Esophagus squamous epithelium (tissue), 5 donors: ENCODE measurements around the gene CSDE1. TPM values are rescaled to one million over a fixed set of nuclear protein-coding genes. Genes with fewer than 3 reads are reported as not detected.
"Not testable (repeated sequence)": the region's sequence is repeated elsewhere in the genome, so short reads cannot be mapped to it uniquely, and the experiment has no call there.

ENCODE experiments used
- DNase-seq: peaks from one replicate; lab custom pipeline; 2025; lab: John Stamatoyannopoulos, UW
- H3K27ac ChIP-seq, 4 donors: fragments of 200-600 bp; sonication (generic); one replicate each; pipeline ENCODE4 v1.5.1; 2016 to 2019; ENCODE audit warnings: mild to moderate bottlenecking in 1 of 4
- H3K27me3 ChIP-seq, 4 donors: fragments of 200-600 bp; sonication (generic); 1 replicate in 3 of 4; 2 replicates in 1 of 4; pipeline versions ENCODE4 v1.5.1 to v1.6.0; 2017 to 2021; ENCODE audit warnings: antibody characterized with exemption in 1 of 4
- H3K36me3 ChIP-seq, 3 donors: fragments of 200-600 bp; sonication (generic); one replicate each; pipeline ENCODE4 v1.5.1; 2016 to 2019
- H3K4me1 ChIP-seq, 3 donors: fragments of 200-600 bp; sonication (generic); one replicate each; pipeline ENCODE4 v1.5.1; 2017 to 2019
- H3K4me3 ChIP-seq, 4 donors: fragments of 200-600 bp; sonication (generic); 1 replicate in 3 of 4; 2 replicates in 1 of 4; pipeline ENCODE4 v1.5.1; 2016 to 2019; ENCODE audit warnings: mild to moderate bottlenecking in 2 of 4, moderate library complexity in 1 of 4
- H3K9me3 ChIP-seq, 3 donors: fragments of 200-600 bp; sonication (generic); one replicate each; pipeline ENCODE4 v1.5.1; 2016 to 2019
- POLR2A ChIP-seq, 4 donors: fragments of 450-650 bp; IDR thresholded peaks; one replicate each; pipeline ENCODE4 v1.6.1; 2017; ENCODE audit warnings: antibody characterized with exemption in 4 of 4, mild to moderate bottlenecking in 4 of 4, moderate library complexity in 3 of 4
- WGBS, 2 donors: methylation state at CpG; one replicate each; pipeline ENCODE4 v1.1.5; 2018; 5-methylcytosine and 5-hydroxymethylcytosine counted together
- intact Hi-C: fragments of 100-400 bp; cut with DNase I; formaldehyde crosslinking; loops from one replicate; pipeline ENCODE4 v1.15.0; 2022
- total RNA-seq, 4 donors: library from RNA; depleted of rRNA; stranded (reverse); fragments of >200 nt; gene quantifications; one replicate each; pipeline ENCODE4 v1.1.0, GENCODE V29; 2016
- TF ChIP-seq, protein P1 (sequence below), 6 experiments: fragments of 450-650 bp in 4 of 6; fragments of 200-600 bp in 2 of 6; sonication (generic) in 2 of 6; IDR thresholded peaks; one replicate each; pipeline ENCODE4 v1.5.1; 2016 to 2019; ENCODE audit warnings: antibody characterized with exemption in 6 of 6, mild to moderate bottlenecking in 4 of 6, moderate library complexity in 4 of 6
- donor health status: DM: yes; HTN: yes; CAD: no.

CSDE1 gene
- total RNA-seq, 4 donors from 2014 or later = 311 to 845 (median 638) TPM

DNA sequence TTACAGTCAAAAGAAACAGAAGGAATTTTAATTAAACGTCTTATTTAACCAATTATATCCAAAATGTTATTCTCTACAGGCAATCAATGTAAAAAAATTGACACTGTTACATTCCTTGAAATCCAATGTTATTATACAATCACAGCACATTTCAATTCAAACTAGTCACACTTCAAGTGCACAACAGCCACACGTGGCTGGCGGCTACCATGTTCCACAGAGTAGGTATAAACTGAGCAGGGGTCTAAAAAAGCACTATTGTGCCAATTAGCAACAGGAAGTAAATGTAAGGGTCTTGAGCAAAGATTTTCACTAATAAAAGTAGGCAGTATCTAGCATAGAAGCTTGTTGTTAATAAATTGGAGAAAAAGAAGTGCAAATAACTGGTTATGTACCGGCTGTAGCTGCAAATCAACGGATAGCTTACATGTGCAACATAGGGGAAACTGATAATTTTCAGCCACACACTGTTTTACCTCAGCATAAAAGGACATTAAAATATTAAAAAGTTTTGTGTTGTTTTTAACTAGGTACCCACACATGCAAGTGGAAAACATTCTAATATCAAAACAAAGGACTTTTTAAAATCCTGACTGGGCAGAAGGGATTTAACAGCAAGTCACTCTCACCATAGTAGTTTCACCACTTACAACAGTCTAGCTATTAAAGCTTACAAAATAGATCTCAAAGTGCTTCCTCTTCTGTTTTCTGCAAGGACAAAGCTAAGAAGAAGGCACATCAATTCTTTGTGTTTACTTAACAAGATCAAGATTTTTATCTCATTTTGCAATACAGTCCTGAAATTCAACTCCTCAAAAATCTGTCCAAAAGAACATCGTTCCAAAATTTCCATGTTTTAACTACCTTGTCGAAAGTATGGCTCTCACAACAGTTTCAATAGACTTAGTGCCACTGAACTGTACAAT lies 2.5 kb downstream of the CSDE1 start:
- peaks cover 19 to 74% (median 53%) of the 10 kb centered on the region in 3 donors for H3K4me1 ChIP-seq
- TF ChIP-seq, protein P1, sequence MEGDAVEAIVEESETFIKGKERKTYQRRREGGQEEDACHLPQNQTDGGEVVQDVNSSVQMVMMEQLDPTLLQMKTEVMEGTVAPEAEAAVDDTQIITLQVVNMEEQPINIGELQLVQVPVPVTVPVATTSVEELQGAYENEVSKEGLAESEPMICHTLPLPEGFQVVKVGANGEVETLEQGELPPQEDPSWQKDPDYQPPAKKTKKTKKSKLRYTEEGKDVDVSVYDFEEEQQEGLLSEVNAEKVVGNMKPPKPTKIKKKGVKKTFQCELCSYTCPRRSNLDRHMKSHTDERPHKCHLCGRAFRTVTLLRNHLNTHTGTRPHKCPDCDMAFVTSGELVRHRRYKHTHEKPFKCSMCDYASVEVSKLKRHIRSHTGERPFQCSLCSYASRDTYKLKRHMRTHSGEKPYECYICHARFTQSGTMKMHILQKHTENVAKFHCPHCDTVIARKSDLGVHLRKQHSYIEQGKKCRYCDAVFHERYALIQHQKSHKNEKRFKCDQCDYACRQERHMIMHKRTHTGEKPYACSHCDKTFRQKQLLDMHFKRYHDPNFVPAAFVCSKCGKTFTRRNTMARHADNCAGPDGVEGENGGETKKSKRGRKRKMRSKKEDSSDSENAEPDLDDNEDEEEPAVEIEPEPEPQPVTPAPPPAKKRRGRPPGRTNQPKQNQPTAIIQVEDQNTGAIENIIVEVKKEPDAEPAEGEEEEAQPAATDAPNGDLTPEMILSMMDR (IDR thresholded peaks at IDR 0.05) = no peak
- intact Hi-C loops = no loop called here
- peaks cover 0 to 6% (median 0%) of the 10 kb centered on the region in 3 donors for H3K36me3 ChIP-seq
- no peaks in the 10 kb centered on the region for H3K9me3 ChIP-seq
- peak overlapping the region in 3 of 4 donors; percentile 98 to 99 (median 99) for H3K27ac ChIP-seq
- peak overlapping the region in 3 of 4 donors; percentile 91 to 97 (median 93) for H3K4me3 ChIP-seq
- WGBS, 2 donors = 38 to 39% methylated on average over 7 of the region's 7 CpGs
- H3K27me3 ChIP-seq = no peaks in the 10 kb centered on the region
- DNase-seq = no peak

DNA sequence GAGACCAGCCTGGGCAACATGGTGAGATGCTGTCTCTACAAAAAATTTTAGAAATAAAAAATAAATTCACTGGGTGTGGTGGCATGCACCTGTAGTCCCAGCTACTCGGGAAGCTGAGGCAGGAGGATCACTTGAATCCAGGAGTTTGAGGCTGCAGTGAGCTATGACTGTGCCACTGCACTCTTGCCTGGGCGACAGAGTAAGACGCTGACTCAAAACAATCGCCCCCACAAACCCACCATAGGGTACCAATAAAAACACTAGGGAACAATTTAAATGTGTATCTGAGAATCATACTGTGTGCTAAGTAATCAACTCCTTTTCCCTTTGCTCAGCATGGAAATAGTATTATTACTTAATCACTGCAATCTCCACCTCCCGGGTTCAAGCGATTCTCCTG lies 4.1 kb downstream of the CSDE1 start:
- H3K27me3 ChIP-seq, H3K27ac ChIP-seq, intact Hi-C loops, H3K9me3 ChIP-seq, DNase-seq, H3K4me3 ChIP-seq: not testable (repeated sequence)
- H3K36me3 ChIP-seq = peaks cover 0 to 21% (median 4%) of the 10 kb centered on the region in 3 donors
- peaks cover 19 to 89% (median 53%) of the 10 kb centered on the region in 3 donors for H3K4me1 ChIP-seq
- 73 to 83% methylated on average over 5 to 6 of the region's 6 CpGs for WGBS, 2 donors

- intact Hi-C loops = no loop called here
- WGBS, 2 donors = 53 to 66% methylated on average over 4 of the region's 4 CpGs
- peaks cover 13 to 89% (median 53%) of the 10 kb centered on the region in 3 donors for H3K4me1 ChIP-seq
These were observed 4.6 kb downstream of the CSDE1 start for GRCh38 chr1:114753143-114753542.

DNA sequence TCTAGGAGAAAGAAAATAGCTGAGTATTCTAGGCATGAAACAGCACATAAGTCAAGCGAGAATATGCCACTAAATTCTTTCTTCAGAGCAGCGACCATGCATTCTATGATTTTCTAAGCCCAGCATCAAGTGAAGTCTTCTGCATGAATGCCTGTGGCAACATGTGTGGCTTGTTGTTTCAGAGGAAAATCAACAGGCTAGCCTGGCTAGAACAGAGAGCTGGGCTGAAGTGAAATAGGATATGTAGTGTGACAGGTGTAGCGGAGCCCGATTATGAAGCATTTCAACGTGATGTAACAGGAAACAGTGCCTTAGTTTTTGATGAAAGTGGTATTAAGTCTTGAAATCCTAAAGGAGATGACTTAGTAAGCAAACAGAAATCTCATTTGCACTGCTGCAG lies 7.0 kb downstream of the CSDE1 start:
- intact Hi-C loops = no loop called here
- H3K9me3 ChIP-seq = no peaks in the 10 kb centered on the region
- no peak overlapping the region for H3K27ac ChIP-seq
- peaks cover 0 to 50% (median 4%) of the 10 kb centered on the region in 3 donors for H3K36me3 ChIP-seq
- H3K4me1 ChIP-seq = peaks cover 13 to 87% (median 48%) of the 10 kb centered on the region in 3 donors
- no peaks in the 10 kb centered on the region for H3K27me3 ChIP-seq
- 39 to 48% methylated on average over 5 of the region's 5 CpGs for WGBS, 2 donors
- no peak for DNase-seq
- TF ChIP-seq, protein P1 (IDR thresholded peaks at IDR 0.05) = no peak
- no peak for TF ChIP-seq POLR2A (IDR thresholded peaks at IDR 0.05)
- no peak overlapping the region for H3K4me3 ChIP-seq

More at GRCh38 chr1:114753143-114753542, 4.6 kb downstream of the CSDE1 start:
- TF ChIP-seq, protein P1 (IDR thresholded peaks at IDR 0.05) = no peak
- no peak for TF ChIP-seq POLR2A (IDR thresholded peaks at IDR 0.05)
- peaks cover 0 to 27% (median 4%) of the 10 kb centered on the region in 3 donors for H3K36me3 ChIP-seq
- no peak overlapping the region for H3K4me3 ChIP-seq
- no peak for DNase-seq
- H3K27me3 ChIP-seq = no peaks in the 10 kb centered on the region
- no peaks in the 10 kb centered on the region for H3K9me3 ChIP-seq
- no peak overlapping the region for H3K27ac ChIP-seq

GRCh38 chr1:114749835-114750234 lies 7.9 kb downstream of the CSDE1 start:
- no peak for TF ChIP-seq POLR2A (IDR thresholded peaks at IDR 0.05)
- TF ChIP-seq, protein P1 (IDR thresholded peaks at IDR 0.05) = no peak
- H3K4me3 ChIP-seq = no peak overlapping the region
- H3K9me3 ChIP-seq = no peaks in the 10 kb centered on the region
- peaks cover 6 to 79% (median 39%) of the 10 kb centered on the region in 3 donors for H3K4me1 ChIP-seq
- H3K27me3 ChIP-seq = no peaks in the 10 kb centered on the region
- peaks cover 0 to 60% (median 4%) of the 10 kb centered on the region in 3 donors for H3K36me3 ChIP-seq
- DNase-seq = no peak
- 75 to 76% methylated on average over 5 of the region's 5 CpGs for WGBS, 2 donors
- intact Hi-C loops = no loop called here
- H3K27ac ChIP-seq = no peak overlapping the region
